Osteocyte (in vitro differentiated cells): Measurements from ENCODE around the gene TRIM28. TPM values are rescaled to one million over a fixed set of nuclear protein-coding genes. Genes with fewer than 3 reads are reported as not detected.

Experiments used
- DNase-seq: peaks from one replicate; pipeline ENCODE4 v3.0.0; 2021; ENCODE audit warnings: mixed read lengths; ENCODE audit not compliant: unreplicated experiment; ENCODE audit errors: extremely low spot score
- H3K27ac Mint-ChIP-seq: one replicate; pipeline ENCODE4 v1.8.0; 2021; ENCODE audit warnings: mild to moderate bottlenecking, mixed read lengths; ENCODE audit not compliant: unreplicated experiment
- H3K27me3 Mint-ChIP-seq: one replicate; pipeline ENCODE4 v1.8.0; 2021; ENCODE audit warnings: mixed read lengths; ENCODE audit not compliant: unreplicated experiment
- H3K36me3 Mint-ChIP-seq: one replicate; pipeline ENCODE4 v1.8.0; 2021; ENCODE audit warnings: mixed read lengths; ENCODE audit not compliant: unreplicated experiment
- H3K4me1 Mint-ChIP-seq: one replicate; pipeline ENCODE4 v1.8.0; 2021; ENCODE audit warnings: mixed read lengths; ENCODE audit not compliant: unreplicated experiment
- H3K4me3 Mint-ChIP-seq: one replicate; pipeline ENCODE4 v1.8.0; 2021; ENCODE audit warnings: mild to moderate bottlenecking, moderate library complexity, mixed read lengths; ENCODE audit not compliant: unreplicated experiment
- H3K9me3 Mint-ChIP-seq: one replicate; pipeline ENCODE4 v1.8.0; 2021; ENCODE audit warnings: mixed read lengths; ENCODE audit not compliant: unreplicated experiment
- CTCF ChIP-seq: fragments of 200-600 bp; sonication (generic); IDR thresholded peaks from 2 replicates; pipeline ENCODE4 v1.5.0; 2021; ENCODE audit warnings: antibody characterized with exemption, mild to moderate bottlenecking, moderate library complexity
- total RNA-seq: library from RNA; stranded (reverse); gene quantifications from 2 replicates; pipeline ENCODE4 v1.2.1, GENCODE V29; 2021

Gene TRIM28
- total RNA-seq, 1 donor from 2014 or later = 354 TPM

GRCh38 chr19:58558066-58558622 is 14.3 kb downstream of the TRIM28 start, which contains the start of gene UBE2M:
Gene UBE2M, minus strand, starts transcription at chr19:58558611. Its CDS starts 230 bp downstream, at chr19:58558381.
- peak within 1 kb of the TSS; percentile 97 for H3K4me3 Mint-ChIP-seq
- H3K27me3 Mint-ChIP-seq = no peaks in the 10 kb centered on the region
- peaks cover 47% of the 10 kb centered on the region for H3K4me1 Mint-ChIP-seq
- no peak for DNase-seq
- H3K36me3 Mint-ChIP-seq = peaks cover 14% of the 10 kb centered on the region
- peak within 1 kb of the TSS; percentile 99 for H3K27ac Mint-ChIP-seq
- TF ChIP-seq CTCF = no peak
- no peaks in the 10 kb centered on the region for H3K9me3 Mint-ChIP-seq

GRCh38 chr19:58558623-58559274 is 14.9 kb downstream of the TRIM28 start:
- Mint-ChIP-seq H3K4me1 (peaks cover 44% of the 10 kb centered on the region), H3K36me3 (peaks cover 13% of the 10 kb centered on the region), H3K4me3 (peak overlapping the region; percentile 97), H3K9me3 (no peaks in the 10 kb centered on the region), H3K27me3 (no peaks in the 10 kb centered on the region), H3K27ac (peak overlapping the region; percentile 99)
- peak; percentile 100 for DNase-seq
- TF ChIP-seq CTCF = no peak

- peak overlapping the region; percentile 99 for H3K27ac Mint-ChIP-seq
- no peaks in the 10 kb centered on the region for H3K27me3 Mint-ChIP-seq
- H3K36me3 Mint-ChIP-seq = peaks cover 13% of the 10 kb centered on the region
- no peaks in the 10 kb centered on the region for H3K9me3 Mint-ChIP-seq
- H3K4me1 Mint-ChIP-seq = peaks cover 37% of the 10 kb centered on the region
- H3K4me3 Mint-ChIP-seq = peak overlapping the region; percentile 97
- no peak for TF ChIP-seq CTCF
- peak; percentile 95 for DNase-seq
Measured at GRCh38 chr19:58559275-58560006, 15.6 kb downstream of the TRIM28 start.

- no peaks in the 10 kb centered on the region for H3K9me3 Mint-ChIP-seq
- H3K27me3 Mint-ChIP-seq = no peaks in the 10 kb centered on the region
- peaks cover 10% of the 10 kb centered on the region for H3K36me3 Mint-ChIP-seq
- peaks cover 29% of the 10 kb centered on the region for H3K4me1 Mint-ChIP-seq
- no peak for TF ChIP-seq CTCF
- peak overlapping the region; percentile 99 for H3K27ac Mint-ChIP-seq
- H3K4me3 Mint-ChIP-seq = peak overlapping the region; percentile 97
- no peak for DNase-seq
Measured at GRCh38 chr19:58560007-58560887, 16.4 kb downstream of the TRIM28 start.
